GM23338 (cell line): ENCODE data around the gene KDM4B. TPM values are rescaled to one million over a fixed set of nuclear protein-coding genes. Genes with fewer than 3 reads are reported as not detected.

Experiments
- ATAC-seq: fragments of 200-7000 bp; cut with Tn5 transposase; 3 replicates; pipeline ENCODE4 v1.9.1; 2020
- DNase-seq: peaks from one replicate; pipeline ENCODE4 v3.0.0-alpha.2; 2015; ENCODE audit warnings: low spot score
- H2AFZ ChIP-seq: fragments of 200-600 bp; sonication (generic); 2 replicates; pipeline ENCODE4 v1.8.0; 2016; ENCODE audit warnings: antibody characterized with exemption, mild to moderate bottlenecking, moderate library complexity
- H3F3A ChIP-seq: fragments of 200-600 bp; sonication (generic); replicated peaks from 2 replicates; pipeline ENCODE4 v1.8.0; 2017; ENCODE audit warnings: antibody characterized with exemption, mixed run types, low read depth
- H3K27ac ChIP-seq: fragments of 200-600 bp; sonication (generic); 2 replicates; pipeline ENCODE4 v1.6.1; 2016; ENCODE audit warnings: low read depth
- H3K27me3 ChIP-seq: fragments of 200-600 bp; sonication (generic); 2 replicates; pipeline ENCODE4 v1.8.0; 2016; ENCODE audit warnings: mild to moderate bottlenecking, mixed run types, moderate library complexity; ENCODE audit not compliant: insufficient read depth
- H3K36me3 ChIP-seq: fragments of 200-600 bp; sonication (generic); 2 replicates; pipeline ENCODE4 v1.8.0; 2016; ENCODE audit warnings: mild to moderate bottlenecking; ENCODE audit not compliant: insufficient read depth
- H3K4me1 ChIP-seq: fragments of 200-600 bp; sonication (generic); 2 replicates; pipeline ENCODE4 v1.8.0; 2016; ENCODE audit warnings: mild to moderate bottlenecking, moderate library complexity; ENCODE audit not compliant: insufficient read depth
- H3K4me2 ChIP-seq: fragments of 200-600 bp; sonication (generic); 2 replicates; pipeline ENCODE4 v1.7.1; 2017; ENCODE audit warnings: mixed run types
- H3K4me3 ChIP-seq: fragments of 200-600 bp; sonication (generic); 2 replicates; pipeline ENCODE4 v1.6.1; 2016; ENCODE audit warnings: mixed run types
- H3K79me2 ChIP-seq: fragments of 200-600 bp; sonication (generic); replicated peaks from 2 replicates; pipeline ENCODE4 v1.8.0; 2017; ENCODE audit warnings: mild to moderate bottlenecking; ENCODE audit not compliant: insufficient read depth
- H3K9me2 ChIP-seq: fragments of 200-600 bp; sonication (generic); 2 replicates; pipeline ENCODE4 v1.8.0; 2017; ENCODE audit not compliant: insufficient read depth
- H4K20me1 ChIP-seq: fragments of 200-600 bp; sonication (generic); replicated peaks from 2 replicates; pipeline ENCODE4 v1.8.0; 2017; ENCODE audit warnings: mild to moderate bottlenecking; ENCODE audit not compliant: insufficient read depth
- H3K27ac Mint-ChIP-seq: 2 replicates; pipeline ENCODE4 v1.8.0; 2020; ENCODE audit warnings: inconsistent platforms, mild to moderate bottlenecking, moderate library complexity, mixed read lengths
- H3K27me3 Mint-ChIP-seq: 3 replicates; pipeline ENCODE4 v1.8.0; 2022; ENCODE audit warnings: low read depth, mild to moderate bottlenecking, moderate library complexity, mixed read lengths, inconsistent platforms; ENCODE audit not compliant: insufficient read depth, poor library complexity
- H3K36me3 Mint-ChIP-seq: 3 replicates; pipeline ENCODE4 v1.8.0; 2021; ENCODE audit warnings: low read depth, mild to moderate bottlenecking, inconsistent platforms, moderate library complexity, mixed read lengths
- H3K4me1 Mint-ChIP-seq: 3 replicates; pipeline ENCODE4 v1.8.0; 2020; ENCODE audit warnings: mild to moderate bottlenecking, inconsistent platforms, mixed read lengths
- H3K4me3 Mint-ChIP-seq: 3 replicates; pipeline ENCODE4 v1.8.0; 2021; ENCODE audit warnings: moderate library complexity, mild to moderate bottlenecking, inconsistent platforms, mixed read lengths
- H3K9me3 Mint-ChIP-seq: 3 replicates; pipeline ENCODE4 v1.8.0; 2020; ENCODE audit warnings: moderate library complexity, mild to moderate bottlenecking, inconsistent platforms, mixed read lengths
- CREB1 ChIP-seq: fragments of 250-450 bp; sonication (Bioruptor Pico); IDR thresholded peaks from 2 replicates; pipeline ENCODE4 v1.5.0; 2020; ENCODE audit warnings: low read depth, mild to moderate bottlenecking, moderate library complexity
- CTCF ChIP-seq, 2 experiments: fragments of 200-600 bp in 1 of 2; sonication (generic) in 1 of 2; conservative IDR thresholded peaks; 2 replicates each; pipeline versions ENCODE4 v1.5.1 to v1.6.1; 2016 to 2017; ENCODE audit warnings: antibody characterized with exemption in 2 of 2, low read depth in 2 of 2, mild to moderate bottlenecking in 2 of 2, moderate library complexity in 1 of 2
- ETS1 ChIP-seq: IDR thresholded peaks from 2 replicates; pipeline ENCODE4 v1.6.1; 2016; ENCODE audit warnings: antibody characterized with exemption
- EZH2 ChIP-seq: fragments of 200-600 bp; sonication (generic); IDR thresholded peaks from one replicate; pipeline ENCODE4 v1.8.0; 2017; ENCODE audit warnings: antibody characterized with exemption, mild to moderate bottlenecking, low read depth; ENCODE audit not compliant: unreplicated experiment
- EZH2phosphoT487 ChIP-seq: fragments of 200-600 bp; sonication (generic); IDR thresholded peaks from one replicate; pipeline ENCODE4 v1.8.1; 2018; ENCODE audit warnings: antibody characterized with exemption; ENCODE audit not compliant: unreplicated experiment
- JUNB ChIP-seq: IDR thresholded peaks from one replicate; pipeline ENCODE4 v1.6.1; 2016; ENCODE audit warnings: antibody characterized with exemption; ENCODE audit not compliant: unreplicated experiment
- NANOG ChIP-seq: IDR thresholded peaks from 2 replicates; pipeline ENCODE4 v1.6.1; 2016; ENCODE audit warnings: antibody characterized with exemption, borderline replicate concordance
- POLR2AphosphoS5 ChIP-seq: IDR thresholded peaks from 2 replicates; pipeline ENCODE4 v1.6.1; 2016; ENCODE audit warnings: antibody characterized with exemption, low read depth
- REST ChIP-seq: IDR thresholded peaks from one replicate; pipeline ENCODE4 v1.6.1; 2018; ENCODE audit warnings: antibody characterized with exemption; ENCODE audit not compliant: unreplicated experiment
- STAT1 ChIP-seq: IDR thresholded peaks from one replicate; pipeline ENCODE4 v1.6.1; 2016; ENCODE audit warnings: antibody characterized with exemption; ENCODE audit not compliant: unreplicated experiment
- ZNF114 ChIP-seq: fragments of 250-450 bp; sonication (Bioruptor Pico); IDR thresholded peaks from 2 replicates; pipeline ENCODE4 v1.5.0; 2020; ENCODE audit warnings: mild to moderate bottlenecking, moderate library complexity
- ZNF331 ChIP-seq: fragments of 250-450 bp; sonication (Bioruptor Pico); IDR thresholded peaks from 2 replicates; pipeline ENCODE4 v1.5.0; 2020; ENCODE audit warnings: low read depth, mild to moderate bottlenecking, moderate library complexity
- ZNF462 ChIP-seq: fragments of 250-450 bp; sonication (Bioruptor Pico); IDR thresholded peaks from 2 replicates; pipeline ENCODE4 v1.5.0; 2020; ENCODE audit warnings: mild to moderate bottlenecking, moderate library complexity
- polyA plus RNA-seq: library from polyadenylated mRNA; unstranded; fragments of >200 nt; fragmentation: Nextera tagmentation; extraction: Ambion mirVana; gene quantifications from 2 replicates; pipeline ENCODE4 v1.2.1, GENCODE V29; 2016
- total RNA-seq: library from RNA; depleted of rRNA; stranded (reverse); fragments of >200 nt; shearing (Covaris generic); gene quantifications from 2 replicates; pipeline ENCODE4 v1.2.3, GENCODE V29; 2014

Gene KDM4B
- total and polyA plus RNA-seq, 2 experiments from 2014 or later: 9.1 to 27.6 TPM

- H3K9me2 ChIP-seq: no peaks in the 10 kb centered on the region
- no peak overlapping the region for H2AFZ ChIP-seq
- H3F3A ChIP-seq: no peaks in the 10 kb centered on the region
- H3K9me3 Mint-ChIP-seq: no peaks in the 10 kb centered on the region
- no peaks in the 10 kb centered on the region for H3K36me3 ChIP-seq
- no peak for DNase-seq
- no peak for ATAC-seq
- no peak overlapping the region for H3K4me3 Mint-ChIP-seq
- H3K27ac ChIP-seq: no peak overlapping the region
- no peak overlapping the region for H3K4me2 ChIP-seq
- H3K27ac Mint-ChIP-seq: no peak overlapping the region; the same call in 1 of the 2 replicates
- peaks cover 12% of the 10 kb centered on the region; the same call in 1 of the 3 replicates for H3K36me3 Mint-ChIP-seq
- H3K4me3 ChIP-seq: no peak overlapping the region
- TF ChIP-seq ZNF114 (CRISPR knock-in tag): no peak
- no peak for TF ChIP-seq EZH2phosphoT487
- TF ChIP-seq REST: no peak
- no peak for TF ChIP-seq JUNB
- no peak for TF ChIP-seq ZNF462 (CRISPR knock-in tag)
- no peak for TF ChIP-seq ETS1
- TF ChIP-seq STAT1: no peak
- TF ChIP-seq NANOG: no peak
- TF ChIP-seq ZNF331 (CRISPR knock-in tag): no peak
- no peak for TF ChIP-seq POLR2AphosphoS5
- TF ChIP-seq EZH2: no peak
- TF ChIP-seq CREB1 (CRISPR knock-in tag): no peak
- TF ChIP-seq CTCF (conservative IDR thresholded peaks at IDR 0.05; ENCODE audit: low read depth in 2 of 2): no peak
- peaks cover 9% of the 10 kb centered on the region for H4K20me1 ChIP-seq
- peaks cover 6% of the 10 kb centered on the region for H3K27me3 Mint-ChIP-seq
- no peaks in the 10 kb centered on the region for H3K4me1 ChIP-seq
- H3K79me2 ChIP-seq: no peaks in the 10 kb centered on the region
- H3K4me1 Mint-ChIP-seq: no peaks in the 10 kb centered on the region
- H3K27me3 ChIP-seq: no peaks in the 10 kb centered on the region
Measured at GRCh38 chr19:5039642-5040543, 71.0 kb downstream of the KDM4B start.
